ENCODE measurements around the gene RFT1.

DNA sequence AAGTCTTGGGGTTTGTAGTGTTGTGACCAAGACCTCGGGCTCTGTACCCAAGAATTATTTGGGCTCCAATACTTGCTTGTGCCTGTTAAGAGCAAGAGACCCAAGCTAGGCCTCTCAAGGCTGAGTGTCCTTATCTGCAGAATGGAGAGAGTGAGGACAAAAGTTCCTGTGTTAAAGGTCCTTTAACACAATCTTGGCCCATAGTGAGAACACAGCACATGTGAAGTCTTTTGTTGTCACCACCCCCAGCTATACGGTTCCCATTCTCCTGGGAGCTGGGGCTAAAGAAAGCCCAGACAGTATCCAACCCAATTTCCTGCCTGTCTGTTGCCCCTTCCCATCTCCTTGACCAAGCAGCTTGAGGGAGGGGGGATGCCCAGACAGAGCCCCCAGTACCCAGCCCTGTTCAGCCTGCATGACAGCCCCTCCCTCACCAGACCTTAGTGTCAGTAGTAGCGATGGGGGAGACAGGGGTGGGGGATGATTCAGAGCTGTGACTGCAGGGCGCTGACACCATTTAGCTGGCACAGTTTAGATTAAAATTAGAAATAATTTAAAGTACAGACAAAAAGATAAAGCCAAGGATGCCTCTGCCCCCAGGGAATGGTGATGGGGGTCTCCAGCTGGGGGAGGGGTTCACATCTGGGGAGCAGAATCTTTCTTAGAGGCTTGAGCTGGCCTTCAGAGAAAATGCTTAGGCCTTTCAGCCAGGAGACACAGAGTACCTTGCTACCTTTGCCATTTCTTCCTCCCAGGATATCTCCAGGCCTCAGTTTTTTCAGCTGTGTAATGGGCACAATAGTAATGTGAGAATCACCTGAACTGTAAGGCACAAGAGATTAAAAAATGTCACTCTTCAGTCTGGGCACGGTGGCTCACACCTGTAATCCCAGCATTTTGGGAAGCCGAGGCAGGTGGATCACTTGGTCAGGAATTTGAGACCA is 33.5 kb upstream of the RFT1 start:
- TF ChIP-seq, protein P1, sequence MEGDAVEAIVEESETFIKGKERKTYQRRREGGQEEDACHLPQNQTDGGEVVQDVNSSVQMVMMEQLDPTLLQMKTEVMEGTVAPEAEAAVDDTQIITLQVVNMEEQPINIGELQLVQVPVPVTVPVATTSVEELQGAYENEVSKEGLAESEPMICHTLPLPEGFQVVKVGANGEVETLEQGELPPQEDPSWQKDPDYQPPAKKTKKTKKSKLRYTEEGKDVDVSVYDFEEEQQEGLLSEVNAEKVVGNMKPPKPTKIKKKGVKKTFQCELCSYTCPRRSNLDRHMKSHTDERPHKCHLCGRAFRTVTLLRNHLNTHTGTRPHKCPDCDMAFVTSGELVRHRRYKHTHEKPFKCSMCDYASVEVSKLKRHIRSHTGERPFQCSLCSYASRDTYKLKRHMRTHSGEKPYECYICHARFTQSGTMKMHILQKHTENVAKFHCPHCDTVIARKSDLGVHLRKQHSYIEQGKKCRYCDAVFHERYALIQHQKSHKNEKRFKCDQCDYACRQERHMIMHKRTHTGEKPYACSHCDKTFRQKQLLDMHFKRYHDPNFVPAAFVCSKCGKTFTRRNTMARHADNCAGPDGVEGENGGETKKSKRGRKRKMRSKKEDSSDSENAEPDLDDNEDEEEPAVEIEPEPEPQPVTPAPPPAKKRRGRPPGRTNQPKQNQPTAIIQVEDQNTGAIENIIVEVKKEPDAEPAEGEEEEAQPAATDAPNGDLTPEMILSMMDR (IDR thresholded peaks at IDR 0.05): no peak
- TF ChIP-seq POLR2A (IDR thresholded peaks at IDR 0.05): no peak

Measured in uterus (tissue), 2 donors.